ENCODE results near the gene SULT1A3.

DNA sequence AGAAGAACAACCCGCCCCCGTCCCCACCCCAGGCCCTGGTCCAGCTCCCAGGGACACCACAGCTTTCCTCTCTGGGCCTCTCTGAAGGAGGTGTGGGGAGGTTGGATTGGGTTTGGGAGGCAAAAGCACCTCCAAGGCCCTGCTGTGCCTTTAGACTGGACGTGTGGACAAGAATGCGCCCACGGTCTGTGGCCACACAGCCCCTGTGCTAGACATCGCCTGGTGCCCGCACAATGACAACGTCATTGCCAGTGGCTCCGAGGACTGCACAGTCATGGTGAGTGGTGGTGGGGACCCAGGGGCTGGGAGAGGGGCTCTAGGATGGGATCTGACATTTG is 12.6 kb upstream of the SULT1A3 start:
- TF ChIP-seq KDM1A (IDR thresholded peaks at IDR 0.05; ENCODE audit: low read depth) (no peak), POLR2AphosphoS2 (conservative IDR thresholded peaks at IDR 0.05; ENCODE audit: low read length) (no peak), POLR2A (IDR thresholded peaks at IDR 0.05; ENCODE audit: low read length) (no peak), CHD2 (IDR thresholded peaks at IDR 0.05; ENCODE audit: low read length, partially characterized antibody) (no peak), MYC (IDR thresholded peaks at IDR 0.05; ENCODE audit: borderline replicate concordance, low read length) (no peak), HDAC2 (IDR thresholded peaks at IDR 0.05) (no peak), EP300 (IDR thresholded peaks at IDR 0.05) (no peak), CEBPB (IDR thresholded peaks at IDR 0.05) (no peak)
- TF ChIP-seq, protein P1, sequence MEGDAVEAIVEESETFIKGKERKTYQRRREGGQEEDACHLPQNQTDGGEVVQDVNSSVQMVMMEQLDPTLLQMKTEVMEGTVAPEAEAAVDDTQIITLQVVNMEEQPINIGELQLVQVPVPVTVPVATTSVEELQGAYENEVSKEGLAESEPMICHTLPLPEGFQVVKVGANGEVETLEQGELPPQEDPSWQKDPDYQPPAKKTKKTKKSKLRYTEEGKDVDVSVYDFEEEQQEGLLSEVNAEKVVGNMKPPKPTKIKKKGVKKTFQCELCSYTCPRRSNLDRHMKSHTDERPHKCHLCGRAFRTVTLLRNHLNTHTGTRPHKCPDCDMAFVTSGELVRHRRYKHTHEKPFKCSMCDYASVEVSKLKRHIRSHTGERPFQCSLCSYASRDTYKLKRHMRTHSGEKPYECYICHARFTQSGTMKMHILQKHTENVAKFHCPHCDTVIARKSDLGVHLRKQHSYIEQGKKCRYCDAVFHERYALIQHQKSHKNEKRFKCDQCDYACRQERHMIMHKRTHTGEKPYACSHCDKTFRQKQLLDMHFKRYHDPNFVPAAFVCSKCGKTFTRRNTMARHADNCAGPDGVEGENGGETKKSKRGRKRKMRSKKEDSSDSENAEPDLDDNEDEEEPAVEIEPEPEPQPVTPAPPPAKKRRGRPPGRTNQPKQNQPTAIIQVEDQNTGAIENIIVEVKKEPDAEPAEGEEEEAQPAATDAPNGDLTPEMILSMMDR (IDR thresholded peaks at IDR 0.05) = no peak
- TF ChIP-seq, protein P2, sequence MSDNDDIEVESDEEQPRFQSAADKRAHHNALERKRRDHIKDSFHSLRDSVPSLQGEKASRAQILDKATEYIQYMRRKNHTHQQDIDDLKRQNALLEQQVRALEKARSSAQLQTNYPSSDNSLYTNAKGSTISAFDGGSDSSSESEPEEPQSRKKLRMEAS (IDR thresholded peaks at IDR 0.05) = no peak
- TF ChIP-seq, protein P3, sequence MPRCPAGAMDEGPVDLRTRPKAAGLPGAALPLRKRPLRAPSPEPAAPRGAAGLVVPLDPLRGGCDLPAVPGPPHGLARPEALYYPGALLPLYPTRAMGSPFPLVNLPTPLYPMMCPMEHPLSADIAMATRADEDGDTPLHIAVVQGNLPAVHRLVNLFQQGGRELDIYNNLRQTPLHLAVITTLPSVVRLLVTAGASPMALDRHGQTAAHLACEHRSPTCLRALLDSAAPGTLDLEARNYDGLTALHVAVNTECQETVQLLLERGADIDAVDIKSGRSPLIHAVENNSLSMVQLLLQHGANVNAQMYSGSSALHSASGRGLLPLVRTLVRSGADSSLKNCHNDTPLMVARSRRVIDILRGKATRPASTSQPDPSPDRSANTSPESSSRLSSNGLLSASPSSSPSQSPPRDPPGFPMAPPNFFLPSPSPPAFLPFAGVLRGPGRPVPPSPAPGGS (IDR thresholded peaks at IDR 0.05) = no peak

All from A549 (cell line).